H9 (cell line): ENCODE measurements around the gene HS6ST3. TPM values are rescaled to one million over a fixed set of nuclear protein-coding genes. Genes with fewer than 3 reads are reported as not detected.

Experiments used
- DNase-seq: peaks from one replicate; pipeline ENCODE4 v3.0.0-alpha.2; 2017
- H2AFZ ChIP-seq: one replicate; pipeline ENCODE4 v1.6.1; 2013; ENCODE audit warnings: mild to moderate bottlenecking, low read length, control low read depth, moderate library complexity
- H2AK5ac ChIP-seq: 2 replicates; pipeline ENCODE4 v1.6.1; 2013; ENCODE audit warnings: low read length, control low read depth, mixed read lengths; ENCODE audit not compliant: insufficient read length
- H2BK120ac ChIP-seq: one replicate; pipeline ENCODE4 v1.6.1; 2013; ENCODE audit warnings: low read depth, mild to moderate bottlenecking, low read length, control low read depth, inconsistent platforms; ENCODE audit not compliant: poor library complexity, severe bottlenecking
- H2BK12ac ChIP-seq: 2 replicates; pipeline ENCODE4 v1.6.1; 2013; ENCODE audit warnings: low read length, control low read depth, mixed read lengths, low read depth; ENCODE audit not compliant: insufficient read length
- H2BK15ac ChIP-seq: 2 replicates; pipeline ENCODE4 v1.6.1; 2013; ENCODE audit warnings: low read depth, low read length, control low read depth
- H2BK20ac ChIP-seq: one replicate; pipeline ENCODE4 v1.6.1; 2013; ENCODE audit warnings: low read depth, mild to moderate bottlenecking, low read length, control low read depth, inconsistent platforms; ENCODE audit not compliant: poor library complexity, severe bottlenecking
- H2BK5ac ChIP-seq: 2 replicates; pipeline ENCODE4 v1.6.1; 2013; ENCODE audit warnings: low read length, control low read depth, mixed read lengths; ENCODE audit not compliant: insufficient read length
- H3K14ac ChIP-seq: 2 replicates; pipeline ENCODE4 v1.6.1; 2013; ENCODE audit warnings: low read length, control low read depth; ENCODE audit not compliant: insufficient read depth
- H3K18ac ChIP-seq: 2 replicates; pipeline ENCODE4 v1.6.1; 2013; ENCODE audit warnings: low read depth, mild to moderate bottlenecking, mixed read lengths, low read length, control low read depth; ENCODE audit not compliant: insufficient read length
- H3K23ac ChIP-seq: 2 replicates; pipeline ENCODE4 v1.6.1; 2013; ENCODE audit warnings: low read length, control low read depth, mixed read lengths, low read depth; ENCODE audit not compliant: insufficient read length
- H3K23me2 ChIP-seq: 2 replicates; pipeline ENCODE4 v1.6.1; 2013; ENCODE audit warnings: low read depth, mild to moderate bottlenecking, mixed read lengths, low read length, control low read depth; ENCODE audit not compliant: insufficient read length, poor library complexity, severe bottlenecking
- H3K27ac ChIP-seq: 2 replicates; pipeline ENCODE4 v1.5.1; 2013; ENCODE audit warnings: low read length, control low read depth, mixed read lengths, low read depth; ENCODE audit not compliant: insufficient read length
- H3K27me3 ChIP-seq: 2 replicates; pipeline ENCODE4 v1.6.1; 2013; ENCODE audit warnings: low read length, control low read depth, inconsistent platforms; ENCODE audit not compliant: insufficient read depth
- H3K4ac ChIP-seq: 2 replicates; pipeline ENCODE4 v1.6.1; 2013; ENCODE audit warnings: low read depth, mild to moderate bottlenecking, control low read depth, inconsistent platforms, low read length, moderate library complexity
- H3K4me1 ChIP-seq: 2 replicates; pipeline ENCODE4 v1.6.1; 2013; ENCODE audit warnings: low read length, control low read depth, inconsistent platforms; ENCODE audit not compliant: insufficient read depth
- H3K4me2 ChIP-seq: 2 replicates; pipeline ENCODE4 v1.6.1; 2013; ENCODE audit warnings: low read length, control low read depth, mixed read lengths; ENCODE audit not compliant: insufficient read length, insufficient read depth
- H3K56ac ChIP-seq: 2 replicates; pipeline ENCODE4 v1.6.1; 2013; ENCODE audit warnings: low read depth, mild to moderate bottlenecking, mixed read lengths, low read length, control low read depth; ENCODE audit not compliant: insufficient read length
- H3K79me1 ChIP-seq: 2 replicates; pipeline ENCODE4 v1.6.1; 2013; ENCODE audit warnings: low read depth, mild to moderate bottlenecking, moderate library complexity, low read length, control low read depth, inconsistent platforms; ENCODE audit not compliant: insufficient read depth, poor library complexity, severe bottlenecking
- H3K79me2 ChIP-seq: 2 replicates; pipeline ENCODE4 v1.6.1; 2013; ENCODE audit warnings: low read length, control low read depth, inconsistent platforms; ENCODE audit not compliant: insufficient read depth
- H3K9ac ChIP-seq: 2 replicates; pipeline ENCODE4 v1.6.1; 2013; ENCODE audit warnings: low read length, control low read depth, mixed read lengths; ENCODE audit not compliant: insufficient read length; ENCODE audit errors: extremely low read depth
- H3K9me3 ChIP-seq: one replicate; pipeline ENCODE4 v1.6.1; 2013; ENCODE audit warnings: low read depth, low read length, inconsistent platforms; ENCODE audit not compliant: control insufficient read depth
- H3T11ph ChIP-seq: one replicate; pipeline ENCODE4 v1.6.1; 2013; ENCODE audit warnings: mild to moderate bottlenecking, low read length, control low read depth, inconsistent platforms
- H4K20me1 ChIP-seq: one replicate; pipeline ENCODE4 v1.6.1; 2013; ENCODE audit not compliant: control insufficient read depth, insufficient read length, insufficient read depth
- H4K5ac ChIP-seq: 2 replicates; pipeline ENCODE4 v1.6.1; 2013; ENCODE audit warnings: low read depth, mild to moderate bottlenecking, mixed read lengths, low read length, control low read depth; ENCODE audit not compliant: insufficient read length
- H4K8ac ChIP-seq: replicated peaks from 2 replicates; pipeline ENCODE4 v1.6.1; 2013; ENCODE audit warnings: low read length, control low read depth, mixed read lengths, low read depth; ENCODE audit not compliant: insufficient read length
- H4K91ac ChIP-seq: 2 replicates; pipeline ENCODE4 v1.6.1; 2013; ENCODE audit warnings: low read depth, mild to moderate bottlenecking, moderate library complexity, mixed read lengths, low read length, control low read depth; ENCODE audit not compliant: insufficient read length
- H3K27ac Mint-ChIP-seq, 3 experiments: 2 replicates in 2 of 3; 3 replicates in 1 of 3; pipeline ENCODE4 v1.8.0; 2020 to 2021; ENCODE audit warnings: mixed read lengths in 3 of 3, mild to moderate bottlenecking in 1 of 3, moderate library complexity in 1 of 3
- H3K27me3 Mint-ChIP-seq: 2 replicates; pipeline ENCODE4 v1.8.0; 2021; ENCODE audit warnings: low read depth, mild to moderate bottlenecking, moderate library complexity, mixed read lengths
- H3K36me3 Mint-ChIP-seq, 3 experiments: 2 replicates in 2 of 3; 3 replicates in 1 of 3; pipeline ENCODE4 v1.8.0; 2020 to 2021; ENCODE audit warnings: low read depth in 3 of 3, mixed read lengths in 3 of 3; ENCODE audit not compliant: insufficient read depth in 1 of 3
- H3K4me1 Mint-ChIP-seq, 2 experiments: 2 replicates each; pipeline ENCODE4 v1.8.0; 2020; ENCODE audit warnings: mixed read lengths in 2 of 2
- H3K4me3 Mint-ChIP-seq, 2 experiments: 2 replicates in 1 of 2; 3 replicates in 1 of 2; pipeline ENCODE4 v1.8.0; 2020 to 2021; ENCODE audit warnings: mild to moderate bottlenecking in 2 of 2, mixed read lengths in 2 of 2, moderate library complexity in 1 of 2
- H3K9me3 Mint-ChIP-seq, 2 experiments: 2 replicates in 1 of 2; 3 replicates in 1 of 2; pipeline ENCODE4 v1.8.0; 2020; ENCODE audit warnings: mild to moderate bottlenecking in 2 of 2, mixed read lengths in 2 of 2, moderate library complexity in 1 of 2
- total RNA-seq: library from RNA; stranded (reverse); gene quantifications from 2 replicates; pipeline ENCODE4 v1.2.1, GENCODE V29; 2021
- TF ChIP-seq, protein P1 (sequence below): fragments of 200-600 bp; sonication (generic); conservative IDR thresholded peaks from 3 replicates; pipeline ENCODE4 v1.8.0; 2021; ENCODE audit warnings: antibody characterized with exemption, mild to moderate bottlenecking

The HS6ST3 gene
- total RNA-seq, 1 experiment from 2014 or later: 0.44 TPM

DNA sequence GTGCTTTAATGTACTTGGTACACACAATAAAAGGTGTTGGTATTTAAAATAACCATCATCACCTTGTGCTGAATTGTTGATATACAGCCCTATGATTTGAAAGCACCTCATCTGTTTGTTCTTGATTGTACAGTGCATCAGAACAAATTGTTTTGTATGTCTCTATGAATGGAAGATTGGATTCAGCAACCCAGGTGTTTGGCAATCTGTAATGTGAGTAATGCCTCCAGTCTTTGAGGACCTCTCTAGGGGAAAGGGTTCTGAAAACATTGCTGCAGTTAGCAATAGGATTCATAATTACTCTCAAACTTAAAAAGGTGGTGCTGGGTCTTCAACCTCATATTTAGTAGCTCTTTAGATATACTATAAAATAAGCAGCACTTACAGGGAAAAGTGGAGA, 562.6 kb downstream of the HS6ST3 start:
- TF ChIP-seq, protein P1, sequence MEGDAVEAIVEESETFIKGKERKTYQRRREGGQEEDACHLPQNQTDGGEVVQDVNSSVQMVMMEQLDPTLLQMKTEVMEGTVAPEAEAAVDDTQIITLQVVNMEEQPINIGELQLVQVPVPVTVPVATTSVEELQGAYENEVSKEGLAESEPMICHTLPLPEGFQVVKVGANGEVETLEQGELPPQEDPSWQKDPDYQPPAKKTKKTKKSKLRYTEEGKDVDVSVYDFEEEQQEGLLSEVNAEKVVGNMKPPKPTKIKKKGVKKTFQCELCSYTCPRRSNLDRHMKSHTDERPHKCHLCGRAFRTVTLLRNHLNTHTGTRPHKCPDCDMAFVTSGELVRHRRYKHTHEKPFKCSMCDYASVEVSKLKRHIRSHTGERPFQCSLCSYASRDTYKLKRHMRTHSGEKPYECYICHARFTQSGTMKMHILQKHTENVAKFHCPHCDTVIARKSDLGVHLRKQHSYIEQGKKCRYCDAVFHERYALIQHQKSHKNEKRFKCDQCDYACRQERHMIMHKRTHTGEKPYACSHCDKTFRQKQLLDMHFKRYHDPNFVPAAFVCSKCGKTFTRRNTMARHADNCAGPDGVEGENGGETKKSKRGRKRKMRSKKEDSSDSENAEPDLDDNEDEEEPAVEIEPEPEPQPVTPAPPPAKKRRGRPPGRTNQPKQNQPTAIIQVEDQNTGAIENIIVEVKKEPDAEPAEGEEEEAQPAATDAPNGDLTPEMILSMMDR: no peak
- Histone ChIP-seq H2BK120ac (no peak overlapping the region), H3T11ph (no peak overlapping the region), H3K23me2 (no peaks in the 10 kb centered on the region), H3K4ac (no peak overlapping the region), H2BK5ac (no peak overlapping the region), H3K14ac (no peak overlapping the region), H4K91ac (no peak overlapping the region), H4K20me1 (no peaks in the 10 kb centered on the region), H2AFZ (no peak overlapping the region), H2BK20ac (no peak overlapping the region), H3K27me3 (no peaks in the 10 kb centered on the region), H3K4me2 (no peak overlapping the region), H2BK15ac (no peak overlapping the region), H3K4me1 (no peaks in the 10 kb centered on the region), H3K27ac (no peak overlapping the region), H4K8ac (no peak overlapping the region), H4K5ac (no peak overlapping the region), H3K9me3 (no peaks in the 10 kb centered on the region), H3K9ac (no peak overlapping the region), H3K18ac (no peak overlapping the region), H2BK12ac (no peak overlapping the region), H3K56ac (no peak overlapping the region), H3K79me2 (no peaks in the 10 kb centered on the region), H2AK5ac (no peak overlapping the region), H3K23ac (no peak overlapping the region), H3K79me1 (no peaks in the 10 kb centered on the region)
- no peak for DNase-seq
- no peaks in the 10 kb centered on the region for H3K36me3 Mint-ChIP-seq
- no peaks in the 10 kb centered on the region for H3K27me3 Mint-ChIP-seq
- H3K4me1 Mint-ChIP-seq: no peaks in the 10 kb centered on the region
- H3K9me3 Mint-ChIP-seq: no peaks in the 10 kb centered on the region
- no peak overlapping the region for H3K4me3 Mint-ChIP-seq
- no peak overlapping the region for H3K27ac Mint-ChIP-seq
